Psoas muscle (tissue), 8 donors: ENCODE data around the gene DENND1A. TPM values are rescaled to one million over a fixed set of nuclear protein-coding genes. Genes with fewer than 3 reads are reported as not detected.
A peak's percentile ranks its signal among the peaks of the same experiment; 100 is the strongest.

Experiments
- ATAC-seq, 4 donors: fragments of 200-7000 bp; cut with Tn5 transposase; one replicate each; pipeline ENCODE4 v1.9.1; 2020; ENCODE audit warnings: moderate library complexity in 3 of 4, mild to moderate bottlenecking in 2 of 4
- DNase-seq, 2 donors: peaks; one replicate each; pipeline ENCODE4 v3.0.0-alpha.2; 2020
- H3K27ac ChIP-seq: fragments of 200-600 bp; one replicate; pipeline ENCODE4 v1.8.0; 2022
- H3K27me3 ChIP-seq, 3 donors: fragments of 200-600 bp in 1 of 3; one replicate each; pipeline versions ENCODE4 v1.6.1 to v1.8.0; 2013 to 2022; ENCODE audit warnings: low read length in 2 of 3, mild to moderate bottlenecking in 2 of 3, moderate library complexity in 1 of 3; ENCODE audit not compliant: insufficient read depth in 3 of 3
- H3K36me3 ChIP-seq, 2 donors: fragments of 200-600 bp in 1 of 2; one replicate each; pipeline versions ENCODE4 v1.6.1 to v1.8.0; 2013 to 2022; ENCODE audit warnings: low read depth in 1 of 2, mild to moderate bottlenecking in 1 of 2, moderate library complexity in 1 of 2; ENCODE audit not compliant: insufficient read depth in 1 of 2
- H3K4me1 ChIP-seq: fragments of 200-600 bp; one replicate; pipeline ENCODE4 v1.8.0; 2022
- H3K4me3 ChIP-seq: fragments of 200-600 bp; one replicate; pipeline ENCODE4 v1.8.0; 2022; ENCODE audit warnings: mild to moderate bottlenecking
- H3K9me3 ChIP-seq: fragments of 200-600 bp; one replicate; pipeline ENCODE4 v1.8.0; 2022
- CTCF ChIP-seq: fragments of 200-600 bp; IDR thresholded peaks from one replicate; pipeline ENCODE4 v1.8.0; 2022; ENCODE audit warnings: antibody characterized with exemption
- WGBS, 3 donors: extraction: QIAGEN DNeasy Blood & Tissue Kit; methylation state at CpG; one replicate each; pipeline versions ENCODE4 v1.1.6 to v1.1.7; 2013; 5-methylcytosine and 5-hydroxymethylcytosine counted together
- intact Hi-C, 2 donors: fragments of 100-400 bp; cut with DNase I; formaldehyde crosslinking; loops; one replicate each; pipeline versions ENCODE4 v1.11.0 to v1.14.2; 2022
- polyA plus RNA-seq, 3 donors: library from polyadenylated mRNA; stranded (reverse); fragments of 200-250 nt; gene quantifications; one replicate each; pipeline ENCODE4 v1.2.3, GENCODE V29; 2013
- total RNA-seq, 4 donors: library from RNA; stranded (reverse); fragmentation: NEBNext Ultra II Directional in 2 of 4; extraction: Animal tissue kit (Norgen Biotek cat#: 25700) in 2 of 4; gene quantifications; one replicate each; pipeline versions ENCODE4 v1.2.1 to v1.2.4, GENCODE V29; 2021 to 2023
- donor health status: healthy with polysubstance abuse.
- donor health status: DM: no; HTN: no; CAD: no; lungs with moderate emphysema.
- donor health status: Bipolar disorder and iron deficiency.
- donor health status: healthy.
- donor health status: DM: yes; HTN: yes; CAD: no.
- donor health status: DM: no; HTN: no; CAD: no.
- donor health status: DM: no; HTN: no; CAD: no.
- donor health status: DM: yes; HTN: yes; CAD: no.

The DENND1A gene
- total and polyA plus RNA-seq, 7 donors, result 6.1 to 17.3 (median 13.9) TPM

GRCh38 chr9:123866497-123866896 lies 63.4 kb downstream of the DENND1A start:
- Histone ChIP-seq H3K4me3 (no peak overlapping the region), H3K9me3 (no peaks in the 10 kb centered on the region), H3K27me3 (no peaks in the 10 kb centered on the region), H3K27ac (no peak overlapping the region), H3K36me3 (no peaks in the 10 kb centered on the region), H3K4me1 (peaks cover 26% of the 10 kb centered on the region)
- TF ChIP-seq CTCF, result no peak
- 84 to 93% (median 87%) methylated on average over 2 of the region's 2 CpGs for WGBS, 3 donors
- DNase-seq (no peak), ATAC-seq (no peak)
- intact Hi-C loops, result no loop called here

GRCh38 chr9:123865226-123866000 lies 64.5 kb downstream of the DENND1A start:
- peaks cover 23% of the 10 kb centered on the region for H3K4me1 ChIP-seq
- no peak overlapping the region for H3K4me3 ChIP-seq
- no peak for TF ChIP-seq CTCF
- DNase-seq, result no peak
- no peaks in the 10 kb centered on the region for H3K36me3 ChIP-seq
- WGBS, 3 donors, result 88 to 90% (median 88%) methylated on average over 3 of the region's 3 CpGs
- no peaks in the 10 kb centered on the region for H3K27me3 ChIP-seq
- H3K27ac ChIP-seq, result no peak overlapping the region
- H3K9me3 ChIP-seq, result no peaks in the 10 kb centered on the region
- no peak for ATAC-seq
- intact Hi-C loops, result no loop called here

GRCh38 chr9:123864251-123864650 lies 65.7 kb downstream of the DENND1A start:
- DNase-seq (no peak), ATAC-seq (no peak)
- intact Hi-C loops, result no loop called here
- no peak for TF ChIP-seq CTCF
- H3K36me3 ChIP-seq, result no peaks in the 10 kb centered on the region
- no peaks in the 10 kb centered on the region for H3K27me3 ChIP-seq
- no peak overlapping the region for H3K4me3 ChIP-seq
- H3K9me3 ChIP-seq, result no peaks in the 10 kb centered on the region
- H3K4me1 ChIP-seq, result peaks cover 23% of the 10 kb centered on the region
- WGBS, 3 donors, result 92 to 94% (median 92%) methylated on average over 9 of the region's 9 CpGs
- H3K27ac ChIP-seq, result no peak overlapping the region

- H3K4me3 ChIP-seq, result no peak overlapping the region
- 43 to 65% (median 50%) methylated on average over 5 of the region's 5 CpGs for WGBS, 3 donors
- intact Hi-C loops, result no loop called here
- H3K36me3 ChIP-seq, result no peaks in the 10 kb centered on the region
- no peak for DNase-seq
- peaks cover 23% of the 10 kb centered on the region for H3K4me1 ChIP-seq
- H3K27me3 ChIP-seq, result no peaks in the 10 kb centered on the region
- peak in 1 of 4 donors; percentile 65 for ATAC-seq
- H3K27ac ChIP-seq, result no peak overlapping the region
- no peak for TF ChIP-seq CTCF
- no peaks in the 10 kb centered on the region for H3K9me3 ChIP-seq
These were observed 66.6 kb downstream of the DENND1A start for GRCh38 chr9:123863164-123863855.
